HG02678 (cell line): Measurements from ENCODE around the gene SH3RF3.

Source experiments
- ATAC-seq: cut with Tn5 transposase; IDR thresholded peaks from one replicate; pipeline ENCODE4 v1.9.1; 2021; ENCODE audit warnings: mild to moderate bottlenecking, moderate library complexity; ENCODE audit not compliant: unreplicated experiment

SH3RF3 gene

GRCh38 chr2:109277406-109277805 lies 148.4 kb downstream of the SH3RF3 start:
- ATAC-seq, result no peak

- ATAC-seq, result no peak
Measured at GRCh38 chr2:109279243-109279860, 150.3 kb downstream of the SH3RF3 start.

GRCh38 chr2:109280804-109281203 lies 151.8 kb downstream of the SH3RF3 start:
- no peak for ATAC-seq

GRCh38 chr2:109282360-109282759 lies 153.4 kb downstream of the SH3RF3 start:
- ATAC-seq, result no peak

GRCh38 chr2:109282865-109283264 lies 153.9 kb downstream of the SH3RF3 start:
- ATAC-seq, result no peak

GRCh38 chr2:109284826-109285225 lies 155.8 kb downstream of the SH3RF3 start:
- ATAC-seq, result no peak

- ATAC-seq, result no peak
Measured at GRCh38 chr2:109285244-109285651, 156.2 kb downstream of the SH3RF3 start.

GRCh38 chr2:109287413-109287812 lies 158.4 kb downstream of the SH3RF3 start:
- ATAC-seq, result no peak

- no peak for ATAC-seq
Measured at GRCh38 chr2:109287838-109288237, 158.8 kb downstream of the SH3RF3 start.

- ATAC-seq, result no peak
Measured at GRCh38 chr2:109288544-109289368, 159.8 kb downstream of the SH3RF3 start.

- ATAC-seq, result no peak
Measured at GRCh38 chr2:109289504-109290222, 160.7 kb downstream of the SH3RF3 start.

- ATAC-seq, result no peak
Measured at GRCh38 chr2:109290887-109291643, 162.1 kb downstream of the SH3RF3 start.

- no peak for ATAC-seq
Measured at GRCh38 chr2:109292386-109292785, 163.4 kb downstream of the SH3RF3 start.

- ATAC-seq, result no peak
Measured at GRCh38 chr2:109293663-109294062, 164.7 kb downstream of the SH3RF3 start.

- ATAC-seq, result no peak
Measured at GRCh38 chr2:109294523-109294922, 165.5 kb downstream of the SH3RF3 start.

- no peak for ATAC-seq
Measured at GRCh38 chr2:109295070-109295780, 166.2 kb downstream of the SH3RF3 start.

GRCh38 chr2:109295781-109296117 lies 166.7 kb downstream of the SH3RF3 start:
- ATAC-seq, result no peak

- ATAC-seq, result no peak
Measured at GRCh38 chr2:109297566-109298490, 168.8 kb downstream of the SH3RF3 start.

- ATAC-seq, result no peak
Measured at GRCh38 chr2:109298851-109299250, 169.8 kb downstream of the SH3RF3 start.
